ENCODE data around the gene NTM. TPM values are rescaled to one million over a fixed set of nuclear protein-coding genes. Genes with fewer than 3 reads are reported as not detected.

NTM gene
- total and polyA plus RNA-seq, 2 of the 8 experiments (the other 6 are each of a cell fraction or from before 2014, with no cell fraction given) = 13.4 to 20.0 TPM

DNA sequence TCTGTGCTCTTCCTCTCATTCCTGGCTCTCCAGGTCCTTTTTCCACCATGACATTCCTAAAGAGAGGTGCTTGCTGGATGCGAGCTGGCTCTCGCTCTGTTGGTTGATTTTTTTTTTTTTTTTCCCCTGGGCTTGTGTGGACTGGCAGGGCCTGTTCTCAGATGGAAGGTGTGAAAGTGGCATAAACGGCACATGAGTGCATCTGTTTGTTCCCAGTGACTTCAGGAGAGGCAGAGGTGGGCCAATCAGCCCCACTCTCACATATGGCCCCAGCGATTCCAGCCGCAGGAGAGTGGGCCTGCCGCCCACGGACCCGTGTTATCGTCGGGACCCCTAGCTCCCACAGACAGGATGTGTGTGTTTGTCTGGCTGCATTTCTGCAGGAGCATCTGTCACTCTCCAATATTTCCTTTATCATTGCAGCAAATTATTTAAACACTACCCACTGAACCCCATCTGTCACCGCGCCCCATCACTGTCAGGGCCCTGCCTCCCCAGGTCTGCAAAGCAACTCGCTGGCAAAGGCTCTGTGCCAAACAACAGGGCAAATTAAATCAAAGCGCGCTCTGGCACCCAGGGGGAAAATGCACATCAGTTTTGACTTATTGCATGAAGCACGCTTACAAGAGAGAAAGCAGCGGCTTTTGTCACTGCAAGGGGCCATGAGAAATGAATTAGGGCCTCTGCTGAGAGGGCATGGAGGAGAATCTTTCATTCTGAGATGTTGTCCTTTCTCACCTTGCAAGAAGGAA, 886.3 kb downstream of the NTM start:
- no peak overlapping the region for H2BK20ac ChIP-seq (ENCODE audit: low read length)
- no peak overlapping the region for H3K4me2 ChIP-seq (ENCODE audit: insufficient read depth in 1 of 2, low read depth in 2 of 2, low read length in 2 of 2)
- no peak for FAIRE-seq
- H3K23me2 ChIP-seq (ENCODE audit: low read depth, low read length) = no peaks in the 10 kb centered on the region
- H3K4ac ChIP-seq (replicated peaks; ENCODE audit: insufficient read length, low read depth, low read length) = no peak overlapping the region
- H3K18ac ChIP-seq (ENCODE audit: extremely low read depth, low read length) = no peak overlapping the region
- H3K79me2 ChIP-seq (ENCODE audit: control insufficient read depth in 1 of 2, insufficient read depth in 2 of 2, low read length in 2 of 2) = no peaks in the 10 kb centered on the region
- no peak for DNase-seq (ENCODE audit: low read depth in 1 of 2, low spot score in 2 of 2)
- no peak overlapping the region for H3K14ac ChIP-seq (ENCODE audit: insufficient read length)
- peaks cover 0 to 1% of the 10 kb centered on the region in 2 experiments for H4K20me1 ChIP-seq (replicated peaks in 1 of 2; ENCODE audit: control insufficient read depth in 1 of 2, insufficient read depth in 2 of 2, low read length in 2 of 2)
- no peaks in the 10 kb centered on the region for H3K79me1 ChIP-seq (ENCODE audit: low read depth, low read length)
- ChIA-PET POLR2A (ENCODE audit: partially characterized antibody) (no interaction called here), CTCF (ENCODE audit: partially characterized antibody) (interaction anchor here (0.7 to 0.8 kb wide), 2 partner anchors 95 to 429 kb away, joined by 3 to 6 read pairs; no protein-coding TSS in a partner anchor)
- H3K4me1 ChIP-seq (replicated peaks in 1 of 4; ENCODE audit: control insufficient read depth in 3 of 4, insufficient read depth in 4 of 4, low read length in 3 of 4) = no peaks in the 10 kb centered on the region
- no peak overlapping the region for H4K8ac ChIP-seq (ENCODE audit: extremely low read depth, insufficient read depth, low read length)
- no peak overlapping the region for H3K9ac ChIP-seq (replicated peaks in 1 of 4; ENCODE audit: extremely low read depth in 1 of 4, low read depth in 3 of 4, low read length in 3 of 4)
- H3K9me3 ChIP-seq (ENCODE audit: insufficient read depth in 2 of 2, low read depth in 1 of 2, low read length in 1 of 2) = no peaks in the 10 kb centered on the region
- 87% methylated on average over 16 of the region's 17 CpGs; no CpG with 5 or more reads in 1 of the 2 experiments for WGBS, 2 experiments (ENCODE audit: extremely low coverage in 1 of 2, insufficient coverage in 1 of 2, insufficient read length in 1 of 2, insufficient replicate concordance in 2 of 2, low coverage in 1 of 2, low lambda C conversion rate in 2 of 2, missing lambda C conversion rate in 1 of 2)
- no peak overlapping the region for H2BK5ac ChIP-seq (ENCODE audit: low read depth, low read length)
- H2BK120ac ChIP-seq (replicated peaks; ENCODE audit: low read depth, low read length) = no peak overlapping the region
- no peak overlapping the region for H3K23ac ChIP-seq (ENCODE audit: insufficient read length)
- no peak overlapping the region for H2AFZ ChIP-seq (ENCODE audit: low read length)
- H3K27ac ChIP-seq (ENCODE audit: low read depth, low read length) = no peak overlapping the region
- no peak overlapping the region for H2AK5ac ChIP-seq (ENCODE audit: low read depth, low read length)
- no peak overlapping the region for H3K56ac ChIP-seq (replicated peaks; ENCODE audit: insufficient read length, low read depth, low read length)
- H3K4me3 ChIP-seq (ENCODE audit: extremely low read depth in 1 of 4, insufficient read depth in 2 of 4, low read depth in 3 of 4, low read length in 4 of 4) = no peak overlapping the region
- no peak overlapping the region for H4K91ac ChIP-seq (replicated peaks; ENCODE audit: insufficient read length, low read length)
- no peaks in the 10 kb centered on the region for H3K27me3 ChIP-seq (replicated peaks in 1 of 4; ENCODE audit: control insufficient read depth in 3 of 4, extremely low read depth in 1 of 4, insufficient read depth in 3 of 4, low read length in 3 of 4)
- no peak overlapping the region for H2BK15ac ChIP-seq (ENCODE audit: low read length)
- no peak overlapping the region for H2BK12ac ChIP-seq (ENCODE audit: low read depth, low read length)
- no peak overlapping the region for H4K5ac ChIP-seq (ENCODE audit: insufficient read length, low read depth, low read length)
- H3K36me3 ChIP-seq (ENCODE audit: control insufficient read depth in 2 of 4, insufficient read depth in 4 of 4, low read length in 3 of 4) = no peaks in the 10 kb centered on the region
